CD4-positive, alpha-beta T cell treated with Interleukin-4 for 1 hour (primary cell): ENCODE measurements around the gene ERC1.

Experiments used
- DNase-seq, 2 donors: peaks; one replicate each; pipeline ENCODE4 v3.0.0-alpha.2; 2020 to 2022

Gene ERC1

GRCh38 chr12:990661-991349 is at the start of gene ERC1:
Gene ERC1, plus strand, starts transcription at chr12:991223. Its CDS starts 36,681 bp downstream, at chr12:1027904.
- peak; percentile 82 to 88 for DNase-seq

GRCh38 chr12:943051-943450 is 48.0 kb upstream of the ERC1 start:
- DNase-seq, result no peak

- no peak for DNase-seq
Measured at GRCh38 chr12:944211-944610, 46.8 kb upstream of the ERC1 start.

- DNase-seq, result no peak
Measured at GRCh38 chr12:946212-946611, 44.8 kb upstream of the ERC1 start.

DNA sequence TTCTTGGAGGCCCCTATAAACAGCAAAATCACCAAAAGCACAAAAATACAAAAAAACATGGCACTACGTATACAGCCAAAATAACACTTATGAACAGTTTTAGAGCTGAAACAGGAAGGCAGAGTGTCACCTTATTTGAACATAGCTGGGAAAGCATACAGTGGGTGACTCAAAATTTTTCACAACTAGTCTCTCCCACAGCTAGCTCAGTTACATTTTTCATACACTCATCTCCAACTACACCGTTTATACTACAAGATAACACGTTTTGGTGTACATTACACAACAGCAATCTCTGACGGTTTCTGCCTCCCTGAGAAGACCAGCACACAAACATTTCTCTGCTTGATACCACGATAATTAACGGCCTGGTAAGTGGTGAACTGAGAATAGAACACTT is 44.4 kb upstream of the ERC1 start:
- no peak for DNase-seq

GRCh38 chr12:948238-948637 is 42.8 kb upstream of the ERC1 start:
- no peak for DNase-seq

DNA sequence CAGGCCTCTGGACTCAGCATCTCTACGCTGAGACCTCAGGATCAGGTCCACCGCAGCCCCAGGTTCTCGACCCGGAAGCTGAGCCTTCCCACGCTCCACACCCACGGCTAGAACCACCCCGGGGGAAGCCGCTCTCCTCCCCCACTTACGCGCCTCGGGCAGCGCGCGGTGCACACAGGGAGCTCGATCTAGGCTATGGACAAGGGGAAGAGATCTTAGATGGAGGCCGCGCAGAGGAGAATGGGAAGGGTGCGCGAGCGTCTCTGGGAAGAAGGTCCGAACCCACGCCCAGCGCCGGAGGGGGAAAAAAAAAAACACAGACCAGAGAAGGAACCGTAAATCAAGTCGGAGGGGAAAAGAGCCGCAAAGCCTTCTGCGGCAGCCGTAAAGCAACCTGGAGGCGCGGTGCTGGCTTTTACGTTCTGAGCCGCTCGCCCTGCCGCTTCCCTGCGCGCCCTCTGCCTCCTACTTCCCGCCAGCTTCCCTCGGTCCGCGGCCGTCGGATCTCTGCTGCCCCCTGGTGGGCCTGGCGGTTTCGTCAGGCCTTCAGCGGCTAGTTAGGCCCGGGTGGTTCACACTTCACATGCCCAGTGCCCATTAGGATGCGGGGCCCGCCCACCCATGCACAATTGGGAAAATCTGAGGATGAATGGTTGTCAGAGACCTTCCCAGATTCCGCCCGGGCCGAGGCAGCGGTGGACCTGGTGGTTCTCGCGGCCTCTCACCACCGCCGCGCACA is 41.4 kb upstream of the ERC1 start, which contains the start of gene RAD52:
RAD52 (minus strand) TSS at position 242 of the 739 bp plus-strand sequence. CDS start 16,636 bp downstream, outside the sequence.
- peak; percentile 97 to 98 for DNase-seq

DNA sequence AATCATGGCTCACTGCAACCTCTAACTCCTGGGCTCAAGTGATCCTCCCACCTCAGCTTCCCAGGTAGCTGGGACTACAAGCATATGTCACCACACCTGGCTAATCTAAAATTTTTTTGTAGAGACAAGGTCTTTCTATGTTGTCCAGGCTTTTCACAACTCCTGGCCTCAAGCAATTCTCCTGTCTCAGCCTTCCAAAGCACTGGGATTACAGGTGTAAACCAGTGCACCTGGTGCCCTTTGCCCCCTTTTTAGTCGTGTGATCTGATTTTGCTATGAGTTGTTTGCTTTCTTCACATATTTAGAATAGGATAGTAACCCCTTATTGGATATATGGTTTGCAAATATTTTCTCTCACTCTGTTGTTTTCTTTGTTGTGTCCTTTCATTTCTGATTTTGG is 39.8 kb upstream of the ERC1 start:
- no peak for DNase-seq

DNA sequence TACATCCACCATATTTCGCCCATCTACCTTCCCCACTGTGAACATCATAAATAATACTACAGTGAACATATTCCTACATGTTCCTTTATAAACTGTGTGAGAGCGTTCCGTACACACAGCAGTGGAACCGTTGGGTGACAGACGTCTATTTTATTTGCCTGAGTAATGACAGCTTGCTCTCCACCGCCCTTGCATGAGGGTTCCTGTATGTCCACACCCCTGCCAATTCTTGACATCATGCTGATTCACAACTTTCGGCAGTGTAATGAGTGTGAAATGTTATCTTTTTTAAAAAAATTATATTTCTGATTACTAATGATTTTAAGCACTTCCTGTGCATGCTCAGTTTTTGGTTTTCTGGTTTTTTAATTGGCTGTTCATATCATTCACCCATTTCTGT is 37.2 kb upstream of the ERC1 start:
- DNase-seq, result no peak

DNA sequence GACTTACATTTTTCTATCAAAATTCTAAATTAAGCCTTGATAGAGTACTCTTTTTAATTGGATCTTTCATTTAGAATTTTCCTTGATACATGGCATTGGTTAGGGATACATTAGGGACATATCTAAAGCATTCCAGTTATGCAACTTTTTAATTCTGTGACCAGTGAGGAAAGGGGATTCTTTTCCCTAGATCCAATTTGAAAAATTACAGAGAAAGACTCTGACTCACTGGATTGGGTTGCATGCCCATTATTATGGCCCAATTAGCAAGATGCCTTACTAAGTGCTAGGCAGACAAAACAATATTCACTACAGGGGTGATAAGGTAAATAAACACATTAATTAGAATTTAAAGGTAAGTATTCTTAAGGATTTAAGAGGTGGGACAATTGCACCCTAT is 36.3 kb upstream of the ERC1 start:
- no peak for DNase-seq

DNA sequence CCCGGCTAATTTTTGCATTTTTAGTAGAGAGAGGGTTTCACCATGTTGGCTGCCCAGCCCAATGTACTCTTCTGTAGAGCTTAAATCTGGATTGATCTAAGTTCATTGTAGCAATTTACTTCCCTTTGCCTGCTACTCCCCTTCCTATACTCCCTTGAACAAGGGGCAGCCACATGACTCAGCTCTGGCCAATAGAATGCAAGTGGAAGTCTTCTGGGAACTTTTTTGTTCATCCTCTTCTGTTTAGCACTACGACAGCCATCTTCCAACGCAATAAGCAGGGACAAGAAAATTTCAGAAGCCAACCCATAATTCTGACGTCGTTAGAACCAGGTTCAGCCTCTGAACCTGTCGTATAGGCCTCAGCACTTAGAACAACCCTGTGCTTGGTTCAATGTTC is 35.1 kb upstream of the ERC1 start:
- no peak for DNase-seq

- DNase-seq, result no peak
Measured at GRCh38 chr12:958588-959123, 32.4 kb upstream of the ERC1 start.

GRCh38 chr12:966724-967123 is 24.3 kb upstream of the ERC1 start:
- DNase-seq, result no peak

DNA sequence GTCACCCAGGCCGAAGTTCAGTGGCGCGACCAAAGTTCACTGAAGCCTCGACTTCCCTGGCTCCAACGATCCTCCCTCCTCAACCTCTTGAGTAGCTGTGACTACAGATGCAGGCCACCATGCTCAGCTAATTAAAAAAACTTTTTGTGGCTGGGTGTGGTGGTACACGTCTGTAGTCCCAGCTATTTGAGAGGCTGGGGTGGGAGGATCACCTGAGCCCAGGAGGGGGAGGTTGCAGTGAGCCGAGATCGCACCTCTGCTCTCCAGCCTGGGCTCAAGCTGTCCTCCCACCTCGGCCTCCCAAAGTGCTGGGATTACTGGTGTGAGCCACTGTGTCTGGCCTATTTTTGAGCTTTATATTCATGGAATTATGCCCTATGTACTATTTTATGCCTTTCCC is 23.4 kb upstream of the ERC1 start:
- no peak for DNase-seq

GRCh38 chr12:968545-968944 is 22.5 kb upstream of the ERC1 start:
- no peak for DNase-seq

DNA sequence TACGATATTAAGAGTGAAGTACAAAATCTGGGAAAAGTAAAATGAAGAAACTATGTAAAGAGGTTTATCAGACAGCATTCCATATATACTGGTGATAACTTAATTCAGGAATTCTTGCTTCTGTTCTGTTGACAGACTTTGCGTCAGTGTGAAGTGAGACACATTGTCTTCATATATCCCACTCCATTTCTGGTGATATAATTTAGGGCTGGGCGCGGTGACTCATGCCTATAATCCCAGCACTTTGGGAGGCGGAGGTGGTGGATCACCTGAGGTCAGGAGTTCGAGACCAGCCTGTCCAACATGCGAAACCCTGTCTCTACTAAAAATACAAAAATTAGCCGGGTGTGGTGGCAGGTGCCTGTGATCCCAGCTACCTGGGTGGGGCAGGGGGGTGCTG is 21.2 kb upstream of the ERC1 start:
- DNase-seq, result no peak

- DNase-seq, result no peak
Measured at GRCh38 chr12:971991-972390, 19.0 kb upstream of the ERC1 start.

GRCh38 chr12:974271-974862 is 16.7 kb upstream of the ERC1 start:
- DNase-seq, result no peak

- no peak for DNase-seq
Measured at GRCh38 chr12:976644-977043, 14.4 kb upstream of the ERC1 start.

GRCh38 chr12:977156-977555 is 13.9 kb upstream of the ERC1 start:
- peak in 1 of 2 donors; percentile 15 for DNase-seq

- DNase-seq, result no peak
Measured at GRCh38 chr12:979349-979748, 11.7 kb upstream of the ERC1 start.

GRCh38 chr12:981176-981828 is 9.7 kb upstream of the ERC1 start:
- no peak for DNase-seq

GRCh38 chr12:981961-982360 is 9.1 kb upstream of the ERC1 start:
- no peak for DNase-seq
